ENCODE results near the gene DHX15. TPM values are rescaled to one million over a fixed set of nuclear protein-coding genes. Genes with fewer than 3 reads are reported as not detected.
"Not testable (repeated sequence)": the region's sequence is repeated elsewhere in the genome, so short reads cannot be mapped to it uniquely, and the experiment has no call there.

The DHX15 gene
- total RNA-seq, 1 donor from 2014 or later, result 84.5 TPM

DNA sequence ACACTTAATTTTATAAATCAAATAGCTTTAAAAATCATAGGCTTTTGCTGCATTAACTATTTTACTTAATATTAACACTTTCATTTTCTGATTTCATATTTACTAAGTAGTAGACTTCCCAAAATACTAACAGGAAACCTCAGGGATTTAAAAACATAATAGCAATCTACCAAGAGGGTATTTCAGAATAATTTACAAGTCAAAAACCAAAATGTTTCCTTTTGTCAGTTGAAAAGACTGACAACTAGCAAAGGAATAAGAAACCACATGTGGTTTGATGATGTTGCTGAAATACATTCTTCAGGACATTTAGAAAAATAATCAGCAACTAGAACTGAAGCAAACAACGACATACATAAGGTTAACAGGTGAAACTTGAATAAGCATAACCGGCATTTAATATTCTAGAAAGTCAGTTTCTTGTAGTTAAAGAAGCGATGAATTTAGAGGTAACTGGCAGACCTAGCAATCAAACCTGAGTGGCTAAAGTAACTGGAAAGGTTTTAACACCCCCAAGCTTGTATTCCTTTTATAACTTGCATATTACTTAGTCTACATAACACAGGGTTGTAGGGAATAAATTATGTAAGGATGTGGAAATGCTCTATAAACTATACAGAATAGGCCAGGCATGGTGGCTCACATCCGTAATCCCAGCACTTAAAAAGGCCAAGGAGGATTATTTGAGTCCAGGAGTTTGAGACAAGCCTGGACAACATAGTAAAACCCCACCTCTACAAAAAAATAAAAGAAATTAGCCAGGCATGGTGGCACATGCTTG, 40.0 kb downstream of the DHX15 start:
- DNase-seq (ENCODE audit: low spot score), result no peak

DNA sequence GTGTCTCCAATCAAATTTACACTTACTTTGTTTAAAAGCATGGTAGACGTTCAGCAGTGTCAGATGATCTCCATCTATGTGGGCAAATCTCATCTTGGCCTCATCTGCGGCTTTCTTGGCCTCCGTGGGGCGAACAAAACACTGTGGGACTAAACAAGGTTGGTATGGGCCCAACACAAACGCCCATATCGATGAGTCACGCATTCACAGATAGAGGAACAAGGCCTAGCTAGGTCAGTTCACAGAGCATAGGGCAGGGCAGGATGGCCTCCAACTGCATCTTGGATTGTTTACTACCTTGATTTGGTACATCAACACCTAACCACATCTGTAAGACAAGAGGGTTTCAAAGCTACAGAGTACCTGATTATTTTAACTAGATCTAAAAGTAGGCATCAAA, 47.3 kb downstream of the DHX15 start:
- DNase-seq (ENCODE audit: low spot score), result no peak

DNA sequence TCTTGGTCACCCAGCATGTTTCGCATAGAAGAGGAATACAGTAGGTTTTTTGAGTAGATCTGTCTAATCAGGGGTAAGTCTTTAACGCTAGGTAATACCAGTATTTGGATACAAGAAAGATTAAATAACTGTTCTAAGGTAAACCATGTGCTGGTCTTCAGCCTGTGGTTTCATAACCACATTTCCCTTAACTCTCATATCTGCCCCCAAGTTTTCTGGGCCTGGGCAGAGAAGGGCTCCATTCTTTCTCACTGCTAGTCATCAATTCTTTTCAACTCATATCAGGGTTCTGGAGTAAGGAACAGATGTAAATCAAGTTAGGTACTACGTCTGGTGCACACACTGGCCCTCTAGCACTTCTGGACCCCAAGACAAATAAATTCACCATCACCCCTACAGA, 49.0 kb downstream of the DHX15 start:
- DNase-seq (ENCODE audit: low spot score), result no peak

DNA sequence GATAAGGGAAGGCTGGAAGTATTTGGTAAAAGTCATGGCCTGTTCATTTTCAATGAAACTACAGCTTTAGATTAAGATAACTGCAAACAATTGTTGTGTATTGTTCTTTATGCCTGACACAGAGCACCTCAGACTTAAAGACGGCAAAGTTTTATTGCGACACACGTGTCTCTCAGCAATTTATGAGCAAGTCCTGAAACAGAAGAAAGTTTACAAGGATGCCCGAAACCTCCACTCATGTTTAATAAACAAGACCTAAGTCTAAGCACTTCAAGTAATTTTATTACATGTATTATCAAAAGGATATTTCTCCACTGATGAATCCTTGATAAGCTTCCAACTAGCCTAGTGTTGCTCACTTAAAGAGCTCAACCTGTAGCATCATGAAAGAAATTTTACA, 51.0 kb downstream of the DHX15 start:
- no peak for DNase-seq (ENCODE audit: low spot score)

DNA sequence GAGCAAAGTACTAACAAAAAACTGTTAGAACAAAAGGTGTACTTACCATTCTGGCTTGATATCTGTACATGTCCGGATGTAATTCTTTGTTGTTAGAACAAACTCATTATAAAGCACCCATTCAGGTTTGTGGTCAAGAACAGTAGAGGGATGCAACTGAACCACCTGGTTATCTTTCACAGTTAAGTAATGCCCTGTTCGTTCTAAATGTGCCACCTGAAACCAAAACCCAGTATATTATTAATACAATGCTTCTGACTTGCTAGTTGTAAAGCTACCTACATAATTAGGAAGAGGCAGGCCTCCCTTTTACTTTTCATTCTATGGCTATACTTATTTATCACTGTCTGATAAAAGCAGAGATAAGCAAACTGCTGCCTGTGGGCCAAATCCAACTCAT, 54.8 kb downstream of the DHX15 start:
- DNase-seq (ENCODE audit: low spot score), result no peak

DNA sequence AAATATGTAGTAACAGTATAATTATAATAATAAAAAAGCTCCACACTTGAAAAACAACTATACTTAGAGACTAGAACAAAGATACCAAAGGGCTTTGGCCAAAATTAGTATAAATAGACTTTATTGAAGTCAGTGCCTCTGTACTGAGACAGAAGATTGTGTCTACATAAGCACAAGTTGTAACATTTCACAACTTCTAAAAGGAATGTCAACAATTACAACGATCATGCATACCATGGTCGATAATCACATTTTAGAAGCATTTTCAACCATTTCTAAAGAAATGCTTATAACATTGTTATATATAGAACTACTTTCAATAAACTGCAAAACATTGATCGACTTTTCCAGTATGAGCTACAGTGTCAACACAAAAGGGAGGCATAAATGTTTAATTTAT, 57.0 kb downstream of the DHX15 start:
- DNase-seq (ENCODE audit: low spot score), result no peak

DNA sequence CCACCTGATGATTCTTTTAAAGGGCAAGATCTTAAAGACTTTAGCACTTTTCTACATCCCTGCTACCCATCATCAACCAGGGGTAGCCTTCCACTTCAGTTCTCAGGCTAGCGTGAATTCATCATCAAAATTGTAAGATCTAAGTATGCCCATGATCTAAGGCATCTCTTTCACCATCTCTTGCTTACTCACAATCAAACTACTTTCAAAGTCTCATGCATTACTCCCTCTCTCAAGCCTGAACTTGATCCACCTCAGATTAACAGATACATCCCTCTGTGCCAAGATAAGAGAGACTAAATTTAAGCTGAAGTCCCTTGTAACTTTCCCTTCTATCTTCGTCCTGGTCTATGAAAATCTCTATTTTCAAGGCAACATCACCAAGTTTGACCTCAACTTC, 62.8 kb downstream of the DHX15 start:
- no peak for DNase-seq (ENCODE audit: low spot score)

DNA sequence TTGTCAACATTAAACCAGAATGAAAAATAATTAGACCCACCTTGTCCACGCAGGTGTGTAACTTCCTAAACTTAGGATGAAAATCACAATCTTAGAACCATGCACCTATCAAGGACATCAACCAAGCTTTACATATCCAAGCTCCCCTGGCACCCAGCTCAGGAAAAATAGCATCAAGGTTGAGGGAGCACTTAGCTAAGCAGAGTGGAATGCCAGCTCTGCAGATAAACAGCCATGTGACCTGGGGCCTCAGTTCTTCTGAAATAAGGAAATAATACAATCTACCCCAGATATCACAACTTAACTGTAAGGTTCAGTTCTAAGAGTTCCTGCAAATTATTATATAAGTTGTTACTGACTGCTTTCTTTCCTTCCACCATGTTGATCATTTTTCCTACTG, 64.7 kb downstream of the DHX15 start:
- peak; percentile 32 for DNase-seq (ENCODE audit: low spot score)

DNA sequence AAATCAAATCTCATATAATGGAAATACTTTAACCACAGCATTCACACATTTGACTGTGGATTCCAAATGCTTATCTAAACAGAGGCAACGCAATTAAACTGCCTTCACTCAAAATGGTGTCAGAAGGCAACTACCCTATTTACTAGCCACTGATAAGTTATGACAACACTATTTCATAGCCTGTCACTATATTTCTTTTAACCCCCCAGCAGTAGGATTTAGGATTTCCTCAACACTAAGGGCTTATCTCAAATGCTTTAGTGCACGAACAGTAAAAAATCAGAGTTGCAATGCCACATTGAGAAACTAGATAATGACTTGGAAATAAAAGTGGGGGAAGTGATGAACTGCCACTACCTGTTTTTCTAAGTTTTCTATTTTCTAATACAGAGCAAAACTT, 66.7 kb downstream of the DHX15 start:
- no peak for DNase-seq (ENCODE audit: low spot score)

DNA sequence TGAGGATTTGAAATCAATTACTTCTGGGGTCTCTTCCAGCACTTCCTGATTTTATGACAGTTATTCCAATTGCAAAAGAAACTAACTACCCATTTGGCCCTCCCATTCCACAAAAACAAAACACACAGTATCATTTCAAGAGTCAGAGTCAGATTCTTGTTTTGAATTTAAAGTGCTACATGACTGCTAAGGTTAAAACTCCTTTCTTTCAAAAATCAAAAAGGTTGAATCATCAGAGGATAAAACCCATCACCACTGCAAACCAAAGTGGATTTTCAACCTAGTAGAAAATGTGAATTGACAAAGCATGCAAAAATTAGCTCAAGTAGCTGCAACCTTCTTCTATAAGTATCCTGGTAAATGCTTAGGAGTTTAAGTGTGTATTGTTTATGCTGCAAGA, 67.4 kb downstream of the DHX15 start:
- DNase-seq (ENCODE audit: low spot score), result no peak

DNA sequence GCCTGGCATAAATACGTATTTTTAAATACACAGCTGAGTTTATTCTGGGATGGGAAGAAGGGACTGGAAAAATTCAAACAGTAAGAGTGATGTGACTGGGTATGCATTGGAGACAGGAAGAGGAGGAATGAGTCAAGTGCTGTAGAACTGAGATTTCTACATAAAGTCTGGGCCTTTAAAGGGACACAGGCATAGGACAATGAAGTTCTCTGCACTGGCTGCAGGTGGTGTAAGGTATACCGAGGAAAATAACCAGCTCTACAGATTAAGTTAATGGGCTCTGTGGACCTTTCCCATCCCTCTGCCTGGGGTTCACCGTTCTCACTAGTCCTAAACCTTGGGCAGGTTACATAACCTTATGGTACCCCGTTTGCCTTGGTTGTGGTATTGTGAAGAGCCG, 68.7 kb downstream of the DHX15 start:
- no peak for DNase-seq (ENCODE audit: low spot score)

DNA sequence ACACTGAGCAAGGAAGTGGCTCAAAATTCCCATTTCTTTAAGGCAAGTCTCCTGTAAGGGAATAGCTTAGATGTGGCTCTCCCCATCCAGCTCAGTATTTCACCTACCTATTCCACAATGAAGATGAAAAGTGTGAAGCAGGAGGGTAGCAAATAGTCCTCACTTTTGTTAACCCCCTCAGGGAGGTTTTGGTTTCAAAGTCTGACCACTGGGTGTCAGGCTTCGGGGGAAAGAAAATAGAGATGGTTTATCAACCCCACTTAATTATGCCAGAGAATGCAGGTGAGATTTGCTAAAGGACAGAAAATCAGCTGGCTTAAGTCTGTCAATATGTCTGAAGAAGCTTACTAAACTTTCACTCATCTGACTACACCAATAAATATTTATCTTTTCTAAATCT, 69.5 kb downstream of the DHX15 start:
- no peak for DNase-seq (ENCODE audit: low spot score)

DNA sequence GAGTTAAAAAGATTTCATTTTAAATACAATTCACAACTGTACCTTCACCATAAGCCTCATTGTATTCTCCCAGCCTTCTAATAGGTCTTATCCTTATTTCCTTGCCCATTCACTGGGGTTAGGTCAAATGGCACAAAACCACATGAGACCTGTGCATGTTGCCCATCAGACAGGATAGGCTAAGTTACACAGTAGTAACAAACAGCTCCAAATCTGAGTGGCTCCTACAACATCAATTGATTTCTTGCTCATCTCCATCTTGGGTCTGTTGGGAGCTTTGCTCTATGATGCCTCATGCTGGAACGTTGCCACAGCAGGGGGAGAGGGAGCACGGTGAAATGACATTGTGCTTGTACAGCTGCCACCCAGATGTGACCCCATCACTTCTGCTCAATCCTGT, 70.6 kb downstream of the DHX15 start:
- DNase-seq (ENCODE audit: low spot score), result no peak

DNA sequence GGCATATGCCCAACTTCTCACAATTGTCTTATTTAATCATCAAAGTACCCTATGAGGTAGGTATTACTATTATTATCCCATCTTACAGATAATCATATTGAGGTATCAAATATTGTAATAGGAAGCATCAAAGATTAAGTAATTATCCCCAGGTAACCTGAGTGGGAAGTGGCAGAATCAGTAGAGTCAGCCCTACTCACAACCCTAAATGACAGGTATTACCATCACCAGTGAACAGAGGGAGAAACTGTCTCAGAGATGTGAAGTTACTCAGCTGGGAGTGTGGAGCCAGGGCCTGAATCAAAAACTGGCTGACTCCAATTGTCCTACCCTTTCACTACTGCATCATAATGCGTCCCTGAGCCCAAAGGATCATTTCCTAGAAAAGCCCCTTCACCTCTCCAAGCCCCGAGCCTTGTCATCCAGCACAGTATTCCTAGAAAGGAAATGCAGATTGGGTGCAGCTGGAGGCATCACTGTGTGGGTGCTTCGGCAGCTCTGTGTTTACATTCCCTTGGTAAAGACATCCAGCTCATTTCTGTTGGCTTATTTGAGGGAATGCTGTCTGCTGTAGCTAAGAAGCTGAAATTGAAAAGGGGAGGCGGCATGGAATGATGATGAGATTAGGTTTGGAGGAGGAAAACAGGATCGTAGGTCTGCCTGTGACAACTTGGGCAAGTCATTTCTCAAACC, 72.8 kb downstream of the DHX15 start:
- DNase-seq (ENCODE audit: low spot score), result no peak

DNA sequence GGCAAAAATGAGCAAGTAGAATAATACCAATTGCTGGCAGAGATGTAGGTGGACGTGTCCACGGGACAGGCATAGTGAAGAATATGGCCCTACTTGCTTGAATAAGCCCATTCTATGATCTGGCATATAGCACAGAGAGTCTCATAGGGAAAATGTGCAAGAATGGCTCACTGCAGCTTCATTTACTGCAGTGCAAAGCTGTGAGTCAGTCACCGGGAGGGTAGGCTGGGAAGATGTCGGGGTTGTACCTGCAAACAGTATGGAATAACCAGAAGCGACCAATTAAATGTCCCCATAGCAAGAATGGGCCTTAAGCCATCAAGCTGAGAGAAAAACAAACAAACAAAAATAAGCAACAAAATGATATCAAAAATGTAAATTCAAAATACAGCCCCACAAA, 74.3 kb downstream of the DHX15 start:
- DNase-seq (ENCODE audit: low spot score), result no peak

DNA sequence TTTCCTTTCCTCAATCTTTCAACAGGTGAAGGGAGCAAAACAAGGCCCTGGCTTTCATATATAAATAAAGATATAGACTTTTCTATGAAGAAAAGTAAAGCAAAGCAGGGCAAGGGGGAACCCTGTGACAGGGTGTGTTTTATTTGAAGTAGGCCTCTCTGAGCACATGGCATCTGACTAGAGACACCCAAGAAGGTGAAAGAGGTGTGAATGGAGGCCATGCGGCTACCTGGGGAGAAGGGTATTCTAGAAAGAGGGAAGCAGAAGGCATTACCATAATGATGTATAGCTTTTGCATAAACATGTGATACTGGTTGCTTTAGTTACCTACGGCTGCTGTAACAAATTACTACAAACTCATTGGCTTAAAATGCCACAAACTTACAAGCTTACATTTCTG, 75.8 kb downstream of the DHX15 start:
- DNase-seq (ENCODE audit: low spot score), result no peak

DNA sequence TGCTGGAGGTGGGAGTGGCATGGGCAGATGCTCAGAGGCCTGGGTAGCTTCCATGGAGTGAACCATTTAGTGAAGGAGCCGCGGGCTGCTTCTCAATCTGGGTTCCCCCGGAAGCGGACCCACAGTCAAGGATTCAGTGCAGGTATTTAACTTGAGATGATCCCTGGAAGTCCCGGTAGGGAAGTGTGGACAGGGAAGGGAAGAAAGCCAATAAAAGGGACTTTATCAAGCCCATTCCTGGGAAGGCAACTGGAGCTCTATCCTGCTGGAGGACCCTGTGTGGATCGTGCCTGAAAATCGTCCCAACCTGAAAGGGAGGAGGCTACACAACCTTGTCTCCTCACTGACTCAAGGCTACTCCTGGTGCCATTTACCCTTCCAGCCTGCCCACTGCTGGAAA, 76.9 kb downstream of the DHX15 start:
- DNase-seq (ENCODE audit: low spot score), result no peak

DNA sequence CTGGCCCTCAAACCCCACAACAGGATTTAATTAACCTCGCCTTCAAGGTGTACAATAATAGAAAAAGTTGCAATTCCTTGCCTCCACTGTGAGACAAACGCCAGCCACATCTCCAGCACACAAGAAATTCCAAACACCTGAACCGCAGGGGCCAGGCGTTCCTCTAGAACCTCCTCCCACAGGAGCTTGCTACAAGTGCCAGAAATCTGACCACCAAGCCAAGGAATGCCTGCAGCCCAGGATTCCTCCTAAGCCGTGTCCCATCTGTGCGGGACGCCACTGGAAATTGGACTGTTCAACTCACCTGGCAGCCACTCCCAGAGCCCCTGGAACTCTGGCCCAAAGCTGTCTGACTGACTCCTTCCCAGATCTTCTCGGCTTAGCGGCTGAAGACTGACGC, 81.3 kb downstream of the DHX15 start:
- not testable (repeated sequence) for DNase-seq (ENCODE audit: low spot score)

DNA sequence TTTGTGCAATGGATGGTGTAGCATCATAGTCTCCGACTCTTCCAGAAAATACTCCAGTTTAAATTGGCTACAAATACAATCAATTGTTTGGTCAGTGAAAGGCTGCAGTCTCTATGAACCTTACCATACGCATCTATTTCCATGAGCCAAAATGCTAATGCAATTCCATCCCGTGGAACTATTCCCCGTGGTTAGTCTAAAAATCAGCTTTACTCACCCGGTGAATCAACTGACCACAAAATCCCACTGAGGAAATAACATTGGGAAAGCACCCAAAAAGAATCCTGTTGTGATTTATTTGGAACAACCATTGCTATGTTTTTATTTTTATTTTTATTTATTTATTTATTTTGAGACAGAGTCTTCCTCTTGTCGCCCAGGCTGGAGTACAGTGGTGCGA, 87.1 kb downstream of the DHX15 start:
- no peak for DNase-seq (ENCODE audit: low spot score)

DNA sequence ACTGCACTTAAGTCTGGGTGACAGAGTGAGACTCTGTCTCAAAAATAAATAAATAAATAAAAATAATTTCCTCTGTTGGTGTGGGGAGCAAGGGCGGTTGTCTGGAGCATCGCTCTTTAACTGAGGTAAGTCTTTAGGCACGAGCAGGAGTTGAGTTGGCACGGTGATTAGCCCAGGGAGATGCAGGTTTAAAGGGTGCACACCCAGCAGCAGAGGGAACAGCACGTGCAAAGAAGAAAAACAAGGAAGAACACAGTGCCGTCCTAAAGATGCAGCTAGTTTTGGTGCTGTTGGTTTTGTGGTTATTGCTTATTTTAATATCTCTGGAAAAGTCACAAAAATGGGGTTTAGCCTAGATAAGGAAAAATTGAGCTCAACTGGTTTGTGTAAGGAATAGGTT, 87.8 kb downstream of the DHX15 start:
- no peak for DNase-seq (ENCODE audit: low spot score)

DNA sequence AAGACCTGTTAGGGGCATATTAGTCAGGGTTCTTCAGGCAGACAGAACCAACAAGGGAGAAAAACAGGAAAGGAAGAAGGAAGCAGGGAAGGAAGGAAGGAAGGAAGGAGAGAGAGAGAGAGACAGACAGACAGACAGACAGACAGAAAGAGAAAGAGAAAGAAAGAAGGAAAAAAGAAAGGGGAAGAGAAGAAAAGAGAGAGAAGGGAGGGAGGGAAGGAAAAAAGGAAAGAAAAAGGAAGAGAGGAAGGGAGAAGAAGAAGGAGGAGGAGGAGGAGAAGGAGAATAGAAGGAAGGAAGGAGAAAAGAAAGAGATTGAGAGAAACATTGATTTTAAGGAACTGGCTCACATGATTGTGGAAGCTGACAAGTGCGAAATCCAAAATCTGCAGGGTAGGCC, 89.0 kb downstream of the DHX15 start:
- no peak for DNase-seq (ENCODE audit: low spot score)

DNA sequence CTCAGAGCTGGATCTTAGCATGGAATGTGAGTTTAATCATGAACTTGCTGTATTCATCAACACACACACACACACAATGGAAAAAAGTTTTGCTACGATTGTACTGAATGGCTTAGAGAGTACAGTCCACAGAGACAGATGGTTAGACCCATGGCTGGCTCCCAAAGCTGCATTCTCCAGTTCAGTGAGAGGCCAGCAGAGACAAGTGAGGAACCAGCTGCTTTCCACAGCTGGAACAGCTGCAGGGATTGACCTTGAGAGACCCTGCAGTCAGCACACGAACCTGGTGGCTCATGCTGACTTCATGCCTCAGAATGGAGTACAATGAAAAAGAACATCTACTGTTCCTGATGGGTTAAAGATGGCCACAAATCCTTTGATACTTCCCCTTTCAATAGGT, 94.5 kb downstream of the DHX15 start:
- DNase-seq (ENCODE audit: low spot score), result peak; percentile 30

DNA sequence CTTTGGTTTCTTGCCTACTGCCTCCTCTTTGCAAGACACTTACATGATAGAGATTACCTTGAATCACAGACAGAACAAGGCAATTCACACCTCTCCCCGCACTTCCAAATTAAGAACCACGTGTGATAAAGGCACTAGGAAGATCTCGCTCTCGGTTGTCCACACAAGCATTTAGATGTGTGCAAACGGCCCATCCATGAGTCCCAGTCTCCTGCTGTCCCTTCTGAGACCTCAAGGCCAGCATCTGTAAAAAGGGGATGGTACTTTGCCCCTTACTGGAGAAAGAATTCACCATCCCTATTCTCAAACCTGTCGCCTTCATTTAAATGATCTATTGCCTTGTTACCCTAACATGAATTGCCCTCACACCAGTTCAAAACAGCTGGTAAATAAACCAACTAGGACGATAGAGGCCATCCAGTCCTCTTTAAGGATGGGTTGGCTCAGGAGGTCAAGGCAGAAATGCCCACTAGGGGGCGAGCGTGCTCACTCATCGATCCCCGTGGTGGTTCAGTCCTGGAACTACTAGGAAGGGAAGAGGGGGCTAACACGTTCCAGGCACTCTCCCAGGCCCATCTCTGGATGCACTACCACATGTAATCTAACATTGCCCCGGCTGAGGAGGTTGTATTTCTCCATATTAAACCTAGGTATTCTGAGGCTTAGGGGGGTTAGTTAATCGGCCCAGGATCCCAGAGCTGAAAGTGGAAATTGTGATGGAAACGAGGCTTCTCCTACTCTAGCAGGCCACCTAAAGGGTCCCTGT, 95.8 kb downstream of the DHX15 start:
- DNase-seq (ENCODE audit: low spot score), result peak; percentile 82

Measured in mucosa of gallbladder (tissue), 1 donor.